SW480 (cell line): ENCODE data around the gene HSPA12B.
"Not testable (repeated sequence)": the region's sequence is repeated elsewhere in the genome, so short reads cannot be mapped to it uniquely, and the experiment has no call there.

Source experiments
- DNase-seq: peaks from one replicate; pipeline ENCODE4 v3.0.0-alpha.2; 2016; ENCODE audit warnings: low spot score

HSPA12B gene

GRCh38 chr20:3787324-3788014 lies 55.0 kb downstream of the HSPA12B start:
- DNase-seq: no peak

GRCh38 chr20:3788685-3789155 lies 56.2 kb downstream of the HSPA12B start:
- peak; percentile 52 for DNase-seq

- DNase-seq: not testable (repeated sequence)
These were observed 56.7 kb downstream of the HSPA12B start for GRCh38 chr20:3789201-3789600.

GRCh38 chr20:3794168-3794567 lies 61.7 kb downstream of the HSPA12B start:
- DNase-seq: not testable (repeated sequence)

- no peak for DNase-seq
These were observed 62.4 kb downstream of the HSPA12B start for GRCh38 chr20:3794701-3795420.

- DNase-seq: peak; percentile 95
These were observed 63.3 kb downstream of the HSPA12B start, which contains the start of gene CDC25B for GRCh38 chr20:3795511-3796468. CDC25B (plus strand) TSS chr20:3796310; CDS start chr20:3796532, 222 bp downstream.

GRCh38 chr20:3796477-3797225 lies 64.2 kb downstream of the HSPA12B start:
- DNase-seq: no peak

- no peak for DNase-seq
These were observed 64.7 kb downstream of the HSPA12B start for GRCh38 chr20:3797226-3797545.

GRCh38 chr20:3797592-3798372 lies 65.3 kb downstream of the HSPA12B start:
- peak; percentile 89 for DNase-seq

- DNase-seq: no peak
These were observed 65.9 kb downstream of the HSPA12B start for GRCh38 chr20:3798373-3798768.

- DNase-seq: no peak
These were observed 66.4 kb downstream of the HSPA12B start for GRCh38 chr20:3798908-3799248.

- no peak for DNase-seq
These were observed 67.9 kb downstream of the HSPA12B start for GRCh38 chr20:3800256-3800877.

- no peak for DNase-seq
These were observed 68.4 kb downstream of the HSPA12B start for GRCh38 chr20:3800878-3801260.

- no peak for DNase-seq
These were observed 68.8 kb downstream of the HSPA12B start for GRCh38 chr20:3801299-3801698.

- no peak for DNase-seq
These were observed 69.4 kb downstream of the HSPA12B start for GRCh38 chr20:3801846-3802245.
